NCI-H524 treated with DMSO at 0.1 percent for 48 hours (cell line): Measurements from ENCODE around the gene AGAP5.
"Not testable (repeated sequence)": the region's sequence is repeated elsewhere in the genome, so short reads cannot be mapped to it uniquely, and the experiment has no call there.

Experiments
- DNase-seq: peaks from one replicate; lab custom pipeline; 2025; lab: John Stamatoyannopoulos, UW

AGAP5 gene

GRCh38 chr10:73714483-73714882 is 16.6 kb upstream of the AGAP5 start:
- not testable (repeated sequence) for DNase-seq

DNA sequence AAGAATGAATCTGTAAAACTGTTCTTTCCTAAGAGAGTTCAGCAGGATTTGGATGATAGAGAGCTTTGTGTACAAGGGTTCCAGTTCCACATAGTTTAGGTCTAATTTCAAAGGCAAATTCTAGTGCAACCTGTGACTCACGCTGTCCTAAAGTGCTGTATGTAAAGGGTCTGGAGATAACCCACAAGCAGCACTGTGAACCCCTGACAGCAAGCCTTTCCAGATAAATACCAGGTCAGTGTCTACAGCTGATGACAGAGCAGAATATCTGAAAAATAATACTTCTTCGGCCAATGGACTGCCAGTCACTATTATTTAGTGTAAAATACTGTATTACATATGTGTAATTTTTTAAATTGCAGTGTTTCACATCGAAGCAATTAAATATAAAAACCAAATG is 16.0 kb upstream of the AGAP5 start:
- not testable (repeated sequence) for DNase-seq

DNA sequence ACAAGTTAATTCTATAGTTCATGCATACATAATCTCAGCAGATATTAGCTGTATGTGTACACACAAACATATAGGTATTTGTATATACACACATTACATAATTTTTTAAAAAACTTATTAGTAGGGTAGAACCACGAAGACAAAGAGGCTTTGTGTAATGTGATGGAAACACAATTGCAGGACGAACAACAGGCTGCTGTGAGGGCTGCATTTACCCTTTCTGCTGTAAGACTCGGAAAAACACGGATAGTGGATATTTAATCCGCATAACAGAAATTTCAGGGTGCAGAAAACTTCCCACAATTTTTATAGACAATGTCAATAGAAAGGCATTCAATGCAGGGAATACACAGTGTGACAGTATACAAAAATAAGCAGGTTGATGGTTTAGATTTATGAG is 13.8 kb upstream of the AGAP5 start:
- DNase-seq = not testable (repeated sequence)

DNA sequence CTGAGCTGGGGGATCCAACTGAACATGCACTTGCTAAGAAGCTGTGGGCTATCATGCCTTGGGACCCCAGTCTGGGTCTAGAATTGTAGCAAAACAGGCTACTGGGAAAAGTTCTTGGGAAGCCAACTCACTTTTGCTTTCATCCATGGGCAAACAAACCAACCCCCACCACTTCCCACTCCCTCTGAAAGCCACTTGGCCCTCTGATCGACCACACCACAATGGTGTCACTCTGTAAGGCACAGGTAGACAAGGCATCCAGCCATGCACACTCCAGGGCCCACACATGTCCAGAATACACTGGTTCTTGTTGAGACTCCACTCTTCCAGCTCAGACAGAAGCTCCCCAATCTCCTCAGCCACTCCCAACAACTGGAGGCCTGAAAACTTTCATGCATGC is 10.2 kb upstream of the AGAP5 start:
- DNase-seq = not testable (repeated sequence)

DNA sequence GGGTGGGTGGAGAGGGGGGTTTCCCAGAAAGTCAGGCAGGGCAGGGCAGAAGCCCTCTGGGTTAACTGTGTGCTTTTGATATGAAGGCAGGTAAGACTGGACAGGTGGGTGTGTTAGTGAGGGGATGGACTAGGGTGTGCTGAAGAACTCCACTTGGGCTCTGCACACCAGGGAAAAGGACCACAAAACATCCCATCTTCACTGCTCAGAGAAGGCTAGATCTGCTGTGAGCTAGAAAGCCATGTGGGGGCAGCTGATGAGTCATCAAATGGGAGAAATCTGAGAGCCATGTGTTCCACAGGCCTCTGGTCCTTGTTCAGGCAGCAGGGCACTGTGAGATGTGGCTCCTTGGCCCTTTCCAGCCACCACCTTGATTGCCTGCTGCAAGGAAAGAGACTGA is 9.7 kb upstream of the AGAP5 start:
- not testable (repeated sequence) for DNase-seq

GRCh38 chr10:73706488-73706887 is 8.6 kb upstream of the AGAP5 start:
- DNase-seq = not testable (repeated sequence)

DNA sequence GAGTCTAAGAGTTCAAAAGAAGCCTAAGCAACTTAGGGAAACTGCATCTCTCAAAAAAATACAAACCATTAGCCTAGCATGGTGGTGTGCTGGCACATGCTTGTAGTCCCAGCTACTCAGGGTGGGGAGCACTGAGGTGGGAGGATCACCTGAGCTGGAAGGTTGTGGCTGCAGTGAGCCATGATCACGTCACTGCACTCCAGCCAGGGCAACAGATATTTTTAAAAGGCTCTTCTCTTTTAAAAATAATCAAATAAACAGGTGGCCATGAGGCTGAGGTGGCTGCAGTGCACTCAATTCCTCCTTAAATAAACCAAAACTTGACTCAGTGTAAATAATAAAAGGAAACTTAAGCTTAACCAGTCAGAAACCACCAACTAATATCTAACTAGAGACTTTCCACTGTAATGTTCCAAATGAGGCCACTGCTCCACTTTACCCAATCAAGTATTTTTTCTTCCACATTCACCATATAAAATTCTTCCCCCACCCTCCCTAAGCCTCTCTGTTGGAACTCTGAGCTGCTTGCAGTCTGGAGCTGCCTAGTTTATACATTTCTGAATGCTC is 7.7 kb upstream of the AGAP5 start:
- DNase-seq = not testable (repeated sequence)

GRCh38 chr10:73703924-73704323 is 6.0 kb upstream of the AGAP5 start:
- not testable (repeated sequence) for DNase-seq

- not testable (repeated sequence) for DNase-seq
Observed at GRCh38 chr10:73698819-73699218, 910 bp upstream of the AGAP5 start.

GRCh38 chr10:73695302-73695701 is 2.6 kb downstream of the AGAP5 start:
- DNase-seq = not testable (repeated sequence)

DNA sequence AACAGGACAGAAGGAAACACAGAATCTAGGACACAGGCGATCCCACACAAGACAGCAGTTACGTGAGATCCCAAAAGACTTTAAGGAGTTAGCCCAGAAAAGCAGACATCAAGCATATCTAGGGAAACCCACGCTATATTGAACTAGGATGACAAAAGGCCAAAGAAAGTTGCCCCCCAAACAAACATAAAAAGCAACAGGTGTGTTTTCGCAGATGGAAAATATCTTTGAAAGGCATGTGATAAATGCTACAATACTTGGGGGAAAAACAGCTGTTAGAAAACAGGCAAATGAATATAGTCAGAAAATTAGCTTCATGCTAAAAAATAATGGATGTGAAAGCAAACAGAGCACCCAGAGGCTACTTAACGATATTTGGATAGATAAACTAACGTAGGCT is 7.2 kb downstream of the AGAP5 start:
- not testable (repeated sequence) for DNase-seq

DNA sequence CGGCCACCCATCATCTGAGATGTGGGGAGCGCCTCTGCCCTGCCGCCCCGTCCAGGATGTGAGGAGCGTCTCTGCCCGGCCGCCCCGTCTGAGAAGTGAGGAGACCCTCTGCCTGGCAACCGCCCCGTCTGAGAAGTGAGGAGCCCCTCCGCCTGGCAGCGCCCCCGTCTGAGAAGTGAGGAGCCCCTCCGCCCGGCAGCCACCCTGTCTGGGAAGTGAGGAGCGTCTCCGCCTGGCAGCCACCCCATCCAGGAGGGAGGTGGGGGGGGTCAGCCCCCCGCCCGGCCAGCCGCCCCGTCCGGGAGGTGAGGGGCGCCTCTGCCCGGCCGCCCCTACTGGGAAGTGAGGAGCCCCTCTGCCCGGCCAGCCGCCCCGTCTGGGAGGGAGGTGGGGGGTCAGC is 8.3 kb downstream of the AGAP5 start:
- DNase-seq = not testable (repeated sequence)

DNA sequence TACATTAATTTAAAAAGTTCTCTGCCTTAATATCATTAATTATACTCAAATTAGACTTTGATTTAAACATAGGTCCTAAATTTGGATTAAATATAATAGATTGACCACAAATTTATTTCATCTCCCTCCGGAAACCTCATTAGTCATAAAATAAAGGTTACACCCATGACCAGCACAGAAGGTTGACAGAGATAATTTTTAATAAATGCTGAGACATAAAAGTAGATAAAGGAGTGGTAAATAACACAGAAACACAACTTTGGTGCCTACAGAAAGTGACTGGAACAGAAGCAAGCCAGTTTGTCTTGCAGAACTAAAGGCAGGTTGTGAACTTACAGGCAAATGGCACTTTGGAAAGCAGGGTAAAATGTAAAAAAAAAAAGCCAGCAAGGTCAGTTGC is 10.3 kb downstream of the AGAP5 start:
- not testable (repeated sequence) for DNase-seq

- not testable (repeated sequence) for DNase-seq
Observed at GRCh38 chr10:73674546-73674945, 23.4 kb downstream of the AGAP5 start.

DNA sequence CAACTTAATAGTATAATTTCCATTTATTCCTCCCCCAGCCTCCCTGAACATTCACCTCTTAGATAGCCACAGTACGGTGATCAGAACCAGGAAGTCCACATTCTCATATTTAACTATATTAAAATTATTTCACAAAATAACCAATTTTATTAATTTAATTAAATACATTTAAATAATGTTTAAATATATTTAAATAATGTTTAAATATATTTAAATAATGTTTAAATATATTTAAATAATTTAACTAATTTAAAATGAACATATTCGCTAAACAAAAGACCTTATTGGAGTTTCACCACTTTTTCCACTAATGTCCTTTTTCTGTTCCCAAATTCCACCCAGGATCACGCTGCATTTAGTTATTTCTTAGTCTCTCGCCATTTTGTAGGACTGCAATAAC is 29.5 kb downstream of the AGAP5 start:
- DNase-seq = not testable (repeated sequence)

GRCh38 chr10:73666153-73666809 is 31.6 kb downstream of the AGAP5 start:
- DNase-seq = not testable (repeated sequence)

DNA sequence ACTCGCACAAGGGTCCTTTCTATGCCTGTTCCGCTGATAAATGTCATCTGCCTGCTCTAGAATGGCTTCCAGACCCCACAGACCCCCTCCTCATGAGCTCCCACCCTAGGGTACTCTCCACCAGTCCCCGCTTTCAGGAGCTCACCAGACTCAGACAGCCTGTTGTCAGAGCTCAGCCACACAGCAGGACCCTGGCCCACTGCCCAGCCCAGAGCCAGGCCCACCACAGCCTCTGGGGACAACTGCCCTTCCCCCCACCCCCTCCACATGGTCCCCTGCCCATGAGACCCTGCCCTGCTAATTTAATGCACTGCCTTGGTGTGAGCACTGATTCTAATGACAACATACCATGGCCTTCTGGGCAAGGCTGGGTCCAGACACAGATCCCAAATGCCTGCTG is 32.3 kb downstream of the AGAP5 start:
- not testable (repeated sequence) for DNase-seq

GRCh38 chr10:73664156-73665040 is 33.5 kb downstream of the AGAP5 start:
- not testable (repeated sequence) for DNase-seq

DNA sequence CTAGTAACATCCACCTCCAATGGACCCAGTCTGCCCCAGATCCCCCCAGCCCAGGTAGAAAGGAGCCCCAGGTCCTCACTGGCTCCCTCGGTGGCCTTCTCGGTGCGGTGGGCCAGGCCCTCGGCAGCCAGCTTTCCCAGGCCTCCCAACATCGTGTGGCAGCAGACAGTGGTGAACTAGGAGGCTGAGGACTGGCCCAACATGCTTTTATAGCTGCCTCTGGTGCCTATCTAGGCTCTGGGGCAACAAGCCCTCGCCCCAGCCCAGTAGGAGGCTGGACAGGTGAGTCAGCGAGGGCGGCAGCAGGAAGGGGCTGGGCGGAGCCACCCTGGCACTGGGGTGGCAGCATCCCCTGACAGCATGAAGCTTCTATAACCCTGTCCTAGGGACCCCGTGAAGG is 34.3 kb downstream of the AGAP5 start:
- DNase-seq = not testable (repeated sequence)

- DNase-seq = not testable (repeated sequence)
Observed at GRCh38 chr10:73662705-73663104, 35.2 kb downstream of the AGAP5 start.

- DNase-seq = no peak
Observed at GRCh38 chr10:73655990-73656298, 42.0 kb downstream of the AGAP5 start, which contains the start of gene SYNPO2L. SYNPO2L (minus strand) TSS chr10:73656029; CDS start chr10:73655922, 107 bp downstream.

GRCh38 chr10:73655257-73655989 is 42.5 kb downstream of the AGAP5 start:
- DNase-seq = no peak
